Stomach (tissue), 4 donors: ENCODE measurements around the gene PHKA2.

Experiments used
- EP300 ChIP-seq: sonication (generic); formaldehyde crosslinking; IDR thresholded peaks from one replicate; pipeline ENCODE4 v1.6.1; 2017; ENCODE audit warnings: antibody characterized with exemption
- POLR2A ChIP-seq, 4 donors: fragments of 450-650 bp; IDR thresholded peaks; one replicate each; pipeline ENCODE4 v1.6.1; 2016; ENCODE audit warnings: antibody characterized with exemption in 4 of 4, control low read depth in 2 of 4, mild to moderate bottlenecking in 1 of 4, moderate library complexity in 1 of 4
- TF ChIP-seq, protein P1 (sequence below), 7 experiments: fragments of 450-650 bp in 4 of 7; fragments of 200-600 bp in 3 of 7; sonication (generic) in 3 of 7; IDR thresholded peaks; one replicate each; pipeline ENCODE4 v1.5.1; 2016 to 2019; ENCODE audit warnings: antibody characterized with exemption in 7 of 7, control low read depth in 2 of 7, mild to moderate bottlenecking in 1 of 7

DNA sequence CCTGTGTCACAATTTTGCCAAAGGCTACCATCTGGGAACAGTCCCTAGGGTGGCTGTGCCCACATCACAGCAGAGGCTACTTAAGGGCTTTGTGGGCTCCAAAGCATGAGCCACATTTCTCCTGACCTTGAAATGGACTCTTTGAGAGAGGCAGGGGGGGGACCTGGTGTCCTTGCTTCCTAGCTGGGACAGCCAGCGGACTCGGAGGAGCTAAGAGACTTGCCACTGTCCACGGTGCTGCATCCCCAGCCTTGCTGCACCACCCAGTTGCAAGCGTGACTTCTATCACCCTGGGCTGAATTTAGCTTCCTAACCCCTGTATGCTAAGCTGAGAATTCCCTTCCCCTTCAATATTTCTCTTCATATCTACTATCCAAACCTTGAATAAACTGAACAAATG, 99.0 kb downstream of the PHKA2 start:
- TF ChIP-seq, protein P1, sequence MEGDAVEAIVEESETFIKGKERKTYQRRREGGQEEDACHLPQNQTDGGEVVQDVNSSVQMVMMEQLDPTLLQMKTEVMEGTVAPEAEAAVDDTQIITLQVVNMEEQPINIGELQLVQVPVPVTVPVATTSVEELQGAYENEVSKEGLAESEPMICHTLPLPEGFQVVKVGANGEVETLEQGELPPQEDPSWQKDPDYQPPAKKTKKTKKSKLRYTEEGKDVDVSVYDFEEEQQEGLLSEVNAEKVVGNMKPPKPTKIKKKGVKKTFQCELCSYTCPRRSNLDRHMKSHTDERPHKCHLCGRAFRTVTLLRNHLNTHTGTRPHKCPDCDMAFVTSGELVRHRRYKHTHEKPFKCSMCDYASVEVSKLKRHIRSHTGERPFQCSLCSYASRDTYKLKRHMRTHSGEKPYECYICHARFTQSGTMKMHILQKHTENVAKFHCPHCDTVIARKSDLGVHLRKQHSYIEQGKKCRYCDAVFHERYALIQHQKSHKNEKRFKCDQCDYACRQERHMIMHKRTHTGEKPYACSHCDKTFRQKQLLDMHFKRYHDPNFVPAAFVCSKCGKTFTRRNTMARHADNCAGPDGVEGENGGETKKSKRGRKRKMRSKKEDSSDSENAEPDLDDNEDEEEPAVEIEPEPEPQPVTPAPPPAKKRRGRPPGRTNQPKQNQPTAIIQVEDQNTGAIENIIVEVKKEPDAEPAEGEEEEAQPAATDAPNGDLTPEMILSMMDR (IDR thresholded peaks at IDR 0.05), result no peak
- TF ChIP-seq POLR2A (IDR thresholded peaks at IDR 0.05) (no peak), EP300 (no peak)
